IMR-90 (cell line): ENCODE measurements around the gene SLFN12. TPM values are rescaled to one million over a fixed set of nuclear protein-coding genes. Genes with fewer than 3 reads are reported as not detected.
A peak's percentile ranks its signal among the peaks of the same experiment; 100 is the strongest.

ENCODE experiments used
- ATAC-seq: fragments of 200-7000 bp; cut with Tn5 transposase; 2 replicates; pipeline ENCODE4 v1.9.1; 2020; ENCODE audit warnings: low read depth, mild to moderate bottlenecking, moderate library complexity
- BruUV-seq: library from RNA; stranded (reverse); fragments of 400-500 nt; replicated peaks from 2 replicates; lab custom pipeline; 2021; lab: Mats Ljungman, UMichigan
- CTCF ChIA-PET: fragments of 300-600 bp; formaldehyde crosslinking; extraction: SDS; loops from one replicate; lab custom pipeline; 2021; ENCODE audit warnings: antibody characterized with exemption; lab: Yijun Ruan, JAX
- POLR2A ChIA-PET: fragments of 300-600 bp; sonication (Branson Sonifier 250); formaldehyde crosslinking; loops from one replicate; lab custom pipeline; 2022; ENCODE audit warnings: antibody characterized with exemption; ENCODE audit not compliant: unreplicated experiment; lab: Charles Lee
- DNase-seq: peaks from one replicate; pipeline ENCODE4 v3.0.0; 2013
- H2AFZ ChIP-seq: replicated peaks from 2 replicates; pipeline ENCODE3; 2013; ENCODE audit warnings: low read length, mild to moderate bottlenecking; ENCODE audit not compliant: poor library complexity
- H2AK5ac ChIP-seq: 2 replicates; pipeline ENCODE4 v1.6.1; 2013; ENCODE audit warnings: low read depth, low read length, inconsistent platforms
- H2AK9ac ChIP-seq: replicated peaks from 2 replicates; pipeline ENCODE3; 2013; ENCODE audit warnings: mild to moderate bottlenecking, low read depth, low read length, moderate library complexity; ENCODE audit not compliant: poor library complexity
- H2BK120ac ChIP-seq: 2 replicates; pipeline ENCODE4 v1.6.1; 2013; ENCODE audit warnings: low read depth, low read length, inconsistent platforms
- H2BK15ac ChIP-seq: 3 replicates; pipeline ENCODE4 v1.6.1; 2013; ENCODE audit warnings: low read depth, low read length, inconsistent platforms
- H2BK20ac ChIP-seq: 2 replicates; pipeline ENCODE4 v1.6.1; 2013; ENCODE audit warnings: low read depth, mild to moderate bottlenecking, inconsistent platforms, low read length, moderate library complexity
- H2BK5ac ChIP-seq: 2 replicates; pipeline ENCODE4 v1.6.1; 2013; ENCODE audit warnings: mild to moderate bottlenecking, low read depth, low read length, inconsistent platforms; ENCODE audit not compliant: poor library complexity, severe bottlenecking
- H3K14ac ChIP-seq: replicated peaks from 2 replicates; pipeline ENCODE4 v1.6.1; 2013; ENCODE audit warnings: low read depth, low read length, inconsistent platforms
- H3K18ac ChIP-seq: 2 replicates; pipeline ENCODE4 v1.6.1; 2013; ENCODE audit warnings: low read depth, low read length, control low read depth
- H3K23ac ChIP-seq: 2 replicates; pipeline ENCODE4 v1.6.1; 2013; ENCODE audit warnings: low read depth, low read length, inconsistent platforms
- H3K27ac ChIP-seq: 2 replicates; pipeline ENCODE4 v1.5.1; 2013; ENCODE audit warnings: mild to moderate bottlenecking, control low read depth, low read length; ENCODE audit not compliant: insufficient read depth
- H3K27me3 ChIP-seq: 2 replicates; pipeline ENCODE4 v1.6.1; 2013; ENCODE audit warnings: low read length; ENCODE audit not compliant: control insufficient read depth, insufficient read depth
- H3K36me3 ChIP-seq: 2 replicates; pipeline ENCODE4 v1.6.1; 2013; ENCODE audit warnings: low read length, mixed read lengths; ENCODE audit not compliant: control insufficient read depth, insufficient read depth
- H3K4ac ChIP-seq: 2 replicates; pipeline ENCODE4 v1.6.1; 2013; ENCODE audit warnings: low read depth, low read length, inconsistent platforms
- H3K4me1 ChIP-seq: 2 replicates; pipeline ENCODE4 v1.6.1; 2013; ENCODE audit warnings: low read length, mixed read lengths; ENCODE audit not compliant: control insufficient read depth, insufficient read depth
- H3K4me2 ChIP-seq: 2 replicates; pipeline ENCODE4 v1.6.1; 2013; ENCODE audit warnings: low read depth, mild to moderate bottlenecking, control low read depth, low read length, moderate library complexity
- H3K4me3 ChIP-seq: 2 replicates; pipeline ENCODE4 v1.5.1; 2013; ENCODE audit warnings: low read depth, mild to moderate bottlenecking, control low read depth, low read length, moderate library complexity; ENCODE audit not compliant: insufficient read depth
- H3K56ac ChIP-seq: 2 replicates; pipeline ENCODE4 v1.6.1; 2013; ENCODE audit warnings: low read length, inconsistent platforms; ENCODE audit not compliant: insufficient read depth; ENCODE audit errors: extremely low read depth
- H3K79me1 ChIP-seq, 2 experiments: 2 replicates each; pipeline ENCODE4 v1.6.1; 2013; ENCODE audit warnings: low read length in 2 of 2, inconsistent platforms in 1 of 2, low read depth in 1 of 2
- H3K9ac ChIP-seq: 2 replicates; pipeline ENCODE4 v1.6.1; 2013; ENCODE audit warnings: low read depth, low read length, control low read depth
- H3K9me1 ChIP-seq: 2 replicates; pipeline ENCODE4 v1.6.1; 2013; ENCODE audit warnings: low read length, inconsistent platforms; ENCODE audit not compliant: insufficient read depth
- H3K9me3 ChIP-seq: 2 replicates; pipeline ENCODE4 v1.6.1; 2013; ENCODE audit warnings: low read length; ENCODE audit not compliant: control insufficient read depth, insufficient read depth
- H4K20me1 ChIP-seq: 2 replicates; pipeline ENCODE4 v1.6.1; 2013; ENCODE audit warnings: low read length, inconsistent platforms; ENCODE audit not compliant: insufficient read depth
- H4K5ac ChIP-seq: 2 replicates; pipeline ENCODE4 v1.6.1; 2013; ENCODE audit warnings: mild to moderate bottlenecking, low read depth, low read length, control low read depth
- H4K8ac ChIP-seq, 2 experiments: 2 replicates each; pipeline ENCODE4 v1.6.1; 2013; ENCODE audit warnings: low read depth in 2 of 2, low read length in 2 of 2, control low read depth in 1 of 2, inconsistent platforms in 1 of 2
- H4K91ac ChIP-seq: 2 replicates; pipeline ENCODE4 v1.6.1; 2013; ENCODE audit warnings: low read depth, low read length, inconsistent platforms; ENCODE audit not compliant: insufficient read depth
- BHLHE40 ChIP-seq: fragments of 150-350 bp; IDR thresholded peaks from 2 replicates; pipeline ENCODE4 v1.6.1; 2016; ENCODE audit warnings: mild to moderate bottlenecking, low read depth, low read length
- CHD1 ChIP-seq: IDR thresholded peaks from 2 replicates; pipeline ENCODE4 v1.6.1; 2012; ENCODE audit warnings: low read depth, low read length, improper control_type of control experiment
- NFE2L2 ChIP-seq: fragments of 150-350 bp; IDR thresholded peaks from 2 replicates; pipeline ENCODE4 v1.6.1; 2016; ENCODE audit warnings: low read depth, mild to moderate bottlenecking, low read length
- POLR2A ChIP-seq: IDR thresholded peaks from 2 replicates; pipeline ENCODE4 v1.6.1; 2012; ENCODE audit warnings: mild to moderate bottlenecking, low read depth, low read length
- RFX5 ChIP-seq: IDR thresholded peaks from 2 replicates; pipeline ENCODE4 v1.8.0; 2012; ENCODE audit warnings: low read depth, mild to moderate bottlenecking, low read length, moderate library complexity
- SMC3 ChIP-seq: fragments of 150-350 bp; IDR thresholded peaks from 2 replicates; pipeline ENCODE4 v1.6.1; 2016; ENCODE audit warnings: low read depth, mild to moderate bottlenecking, antibody characterized with exemption, low read length, moderate library complexity
- WGBS, 2 experiments: methylation state at CpG; one replicate each; pipeline versions ENCODE4 v1.1.5 to v1.1.7; 2013; ENCODE audit warnings: missing lambda C conversion rate in 2 of 2; ENCODE audit not compliant: insufficient read length in 1 of 2; ENCODE audit errors: extremely low coverage in 2 of 2; 5-methylcytosine and 5-hydroxymethylcytosine counted together
- dilution Hi-C: fragments of 300-500 bp; cut with HindIII; formaldehyde crosslinking; loops from one replicate; pipeline ENCODE4 v1.14.3; 2018; ENCODE audit warnings: low sequenced_read_pairs; ENCODE audit not compliant: unreplicated experiment
- in situ Hi-C: fragments of 300-500 bp; cut with MboI; formaldehyde crosslinking; loops from 3 replicates; pipeline ENCODE4 v1.14.3; 2019; ENCODE audit warnings: low sequenced_read_pairs, inconsistent platforms, mixed read lengths
- intact Hi-C: fragments of 100-400 bp; cut with micrococcal nuclease; formaldehyde crosslinking; loops from 2 replicates; pipeline ENCODE4 v1.10.0; 2022
- polyA plus RNA-seq, 3 experiments: library from polyadenylated mRNA; depleted of rRNA; stranded (reverse); fragments of >200 nt; gene quantifications; 2 replicates each; pipeline ENCODE4 v1.2.3, GENCODE V29; 2012; ENCODE audit warnings: low replicate concordance in 1 of 3
- total RNA-seq: library from RNA; depleted of rRNA; stranded (reverse); fragments of >200 nt; gene quantifications from 2 replicates; pipeline ENCODE4 v1.2.3, GENCODE V29; 2012
- TF ChIP-seq, protein P1 (sequence below): fragments of 150-350 bp; IDR thresholded peaks from 2 replicates; pipeline ENCODE4 v1.6.1; 2017; ENCODE audit warnings: mild to moderate bottlenecking, antibody characterized with exemption, low read length, low read depth

Gene SLFN12
- total and polyA plus RNA-seq, 2 of the 4 experiments (the other 2 are of a cell fraction) = 16.6 to 38.9 TPM

DNA sequence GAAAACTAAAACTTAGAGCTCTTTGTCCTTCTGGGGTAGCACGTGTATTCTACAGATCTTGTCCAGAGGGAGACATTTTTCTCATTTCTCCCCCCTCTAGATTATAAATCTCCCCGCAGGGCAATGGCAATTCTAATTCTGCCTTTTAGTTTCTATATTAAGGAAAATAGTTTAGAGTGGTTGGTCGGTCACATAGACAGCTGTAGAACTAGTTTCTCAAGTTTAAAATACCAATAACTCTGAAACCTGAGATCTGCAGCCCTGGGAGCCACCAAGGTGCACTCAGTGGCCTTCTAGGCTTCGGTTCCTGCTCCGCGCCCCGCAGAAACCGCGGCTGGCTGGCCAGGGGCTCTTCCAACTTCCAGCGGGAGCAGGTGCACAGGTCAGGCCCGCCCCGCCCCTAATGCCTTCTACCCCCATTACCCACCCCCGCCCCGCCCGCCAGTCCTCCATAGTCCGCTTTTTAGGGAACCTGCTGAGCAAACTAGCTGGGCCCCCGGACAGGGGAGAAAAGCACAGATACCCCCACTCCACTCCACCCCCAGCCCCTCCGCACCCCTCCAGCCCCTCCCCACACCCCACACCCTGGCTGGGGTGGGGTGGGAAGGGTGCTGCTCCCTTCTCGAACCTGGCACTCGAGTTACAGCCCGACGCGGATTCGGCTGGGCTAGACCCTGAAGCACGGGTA is 59.3 kb downstream of the SLFN12 start (continued):
- TF ChIP-seq, protein P1, sequence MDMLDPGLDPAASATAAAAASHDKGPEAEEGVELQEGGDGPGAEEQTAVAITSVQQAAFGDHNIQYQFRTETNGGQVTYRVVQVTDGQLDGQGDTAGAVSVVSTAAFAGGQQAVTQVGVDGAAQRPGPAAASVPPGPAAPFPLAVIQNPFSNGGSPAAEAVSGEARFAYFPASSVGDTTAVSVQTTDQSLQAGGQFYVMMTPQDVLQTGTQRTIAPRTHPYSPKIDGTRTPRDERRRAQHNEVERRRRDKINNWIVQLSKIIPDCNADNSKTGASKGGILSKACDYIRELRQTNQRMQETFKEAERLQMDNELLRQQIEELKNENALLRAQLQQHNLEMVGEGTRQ = no peak
- no peak for TF ChIP-seq BHLHE40

DNA sequence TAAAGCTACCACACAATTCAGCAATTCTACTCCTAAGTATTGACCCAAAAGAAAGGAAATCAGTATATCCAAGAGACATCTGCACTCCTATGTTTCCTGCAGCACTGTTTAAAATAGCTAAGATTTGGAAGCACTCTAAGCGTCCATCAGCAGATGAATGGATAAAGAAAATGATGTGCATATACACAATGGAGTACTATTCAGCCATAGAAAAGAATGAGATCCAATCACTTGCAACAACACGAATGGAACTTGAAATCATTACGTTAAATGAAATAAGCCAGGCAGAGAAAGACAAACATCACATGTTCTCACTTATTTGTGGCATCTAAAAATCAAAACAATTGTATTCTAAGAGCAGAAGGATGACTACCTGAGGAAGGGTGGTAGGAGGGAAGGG is 60.4 kb downstream of the SLFN12 start:
- BruUV-seq = no TSS peak

More for the DNA sequence above, 60.4 kb downstream of the SLFN12 start:
- H3K14ac ChIP-seq = no peak overlapping the region
- no peak overlapping the region for H3K9ac ChIP-seq
- H3K23ac ChIP-seq = no peak overlapping the region
- H3K27ac ChIP-seq = no peak overlapping the region
- H4K8ac ChIP-seq = no peak overlapping the region
- dilution Hi-C loops (no loop called here), in situ Hi-C loops (loop anchor here (25.0 kb wide), 1 partner anchor 365 kb away; the partner anchor contains the start of gene RASL10B), intact Hi-C loops (loop anchor here (5.0 kb wide), 3 partner anchors 130 to 1110 kb away; partner anchors contain the start of gene SLFN5)
- POLR2A ChIA-PET = no interaction called here
- no peak overlapping the region for H2AK5ac ChIP-seq
- H2AK9ac ChIP-seq = no peak overlapping the region
- H3K4me2 ChIP-seq = no peak overlapping the region
- H3K36me3 ChIP-seq = peaks cover 4% of the 10 kb centered on the region
- H4K91ac ChIP-seq = no peak overlapping the region
- CTCF ChIA-PET = interaction anchor here (2.0 kb wide), 1 partner anchor 162 kb away, joined by 8 read pairs; no protein-coding TSS in a partner anchor
- no peak overlapping the region for H3K56ac ChIP-seq
- no CpG with 5 or more reads among the region's 3 CpGs for WGBS, 2 experiments
- no peak overlapping the region for H3K18ac ChIP-seq
- no peak overlapping the region for H2BK15ac ChIP-seq
- H2BK120ac ChIP-seq = no peak overlapping the region
- ATAC-seq (no peak), DNase-seq (no peak)
- H3K79me1 ChIP-seq = peaks cover 18 to 27% of the 10 kb centered on the region in 2 experiments
- no peak overlapping the region for H4K5ac ChIP-seq
- no peaks in the 10 kb centered on the region for H3K9me3 ChIP-seq
- no peak overlapping the region for H3K4me3 ChIP-seq
- no peaks in the 10 kb centered on the region for H3K27me3 ChIP-seq
- H3K4me1 ChIP-seq = no peaks in the 10 kb centered on the region
- H3K9me1 ChIP-seq = peaks cover 8% of the 10 kb centered on the region; the same call in 1 of the 2 replicates
- no peak overlapping the region for H2BK20ac ChIP-seq
- no peaks in the 10 kb centered on the region for H4K20me1 ChIP-seq
- TF ChIP-seq NFE2L2 (no peak), SMC3 (no peak), POLR2A (0 out of 2 replicates have a peak, but pooled peaks have one; percentile 49), CHD1 (no peak), RFX5 (no peak), BHLHE40 (no peak)
- TF ChIP-seq, protein P1 = no peak
- H2BK5ac ChIP-seq = no peak overlapping the region
- no peak overlapping the region for H2AFZ ChIP-seq
- H3K4ac ChIP-seq = no peak overlapping the region
